SK-N-SH (cell line): ENCODE results near the gene SLC35C1. TPM values are rescaled to one million over a fixed set of nuclear protein-coding genes. Genes with fewer than 3 reads are reported as not detected.

ENCODE experiments used
- CTCF ChIA-PET: fragments of 300-600, 350-600 bp; formaldehyde crosslinking; extraction: SDS; loops from one replicate; lab custom pipeline; 2021; lab: Yijun Ruan, JAX
- POLR2A ChIA-PET: fragments of 350-600 bp; sonication (Branson Sonifier 250); formaldehyde crosslinking; extraction: SDS; loops from one replicate; lab custom pipeline; 2020; ENCODE audit warnings: antibody characterized with exemption, inconsistent platforms; lab: Yijun Ruan, JAX
- DNase-seq: peaks from one replicate; pipeline ENCODE4 v3.0.0; 2012
- H2AFZ ChIP-seq: fragments of 200-600 bp; sonication (generic); 2 replicates; pipeline ENCODE4 v1.8.1; 2016; ENCODE audit warnings: antibody characterized with exemption, mild to moderate bottlenecking, low read depth
- H3F3A ChIP-seq: fragments of 200-600 bp; sonication (generic); replicated peaks from 2 replicates; pipeline ENCODE3; 2016; ENCODE audit warnings: antibody characterized with exemption, mild to moderate bottlenecking; ENCODE audit not compliant: insufficient read depth
- H3K27ac ChIP-seq, 2 experiments: fragments of 200-500 bp in 1 of 2; fragments of 200-600 bp in 1 of 2; sonication (Bioruptor generic) in 1 of 2; sonication (generic), shearing (Covaris generic) in 1 of 2; 2 replicates each; pipeline versions ENCODE4 v1.5.1 to v1.6.1; 2014 to 2016; ENCODE audit warnings: low read depth in 2 of 2, inconsistent platforms in 1 of 2, low read length in 1 of 2, mild to moderate bottlenecking in 1 of 2, mixed read lengths in 1 of 2
- H3K27me3 ChIP-seq: fragments of 200-600 bp; sonication (generic), shearing (Covaris generic); 2 replicates; pipeline ENCODE4 v1.6.1; 2016; ENCODE audit warnings: mixed run types; ENCODE audit not compliant: insufficient read depth
- H3K36me3 ChIP-seq, 2 experiments: fragments of 200-500 bp in 1 of 2; fragments of 200-600 bp in 1 of 2; sonication (Bioruptor generic) in 1 of 2; sonication (generic) in 1 of 2; replicated peaks in 1 of 2; 2 replicates each; pipeline versions ENCODE3 to v1.5.1; 2014 to 2016; ENCODE audit warnings: low read length in 1 of 2, mild to moderate bottlenecking in 1 of 2; ENCODE audit not compliant: insufficient read depth in 2 of 2, control insufficient read depth in 1 of 2
- H3K4me1 ChIP-seq, 2 experiments: fragments of 200-500 bp in 1 of 2; fragments of 200-600 bp in 1 of 2; sonication (Bioruptor generic) in 1 of 2; sonication (generic), shearing (Covaris generic) in 1 of 2; 2 replicates each; pipeline versions ENCODE4 v1.5.1 to v1.6.1; 2014 to 2016; ENCODE audit warnings: low read depth in 1 of 2, low read length in 1 of 2, mixed run types in 1 of 2; ENCODE audit not compliant: insufficient read depth in 2 of 2, control insufficient read depth in 1 of 2
- H3K4me2 ChIP-seq: fragments of 200-600 bp; sonication (generic), shearing (Covaris generic); 2 replicates; pipeline ENCODE4 v1.6.1; 2017; ENCODE audit warnings: mixed run types
- H3K4me3 ChIP-seq, 2 experiments: fragments of 200-500 bp in 1 of 2; fragments of 200-600 bp in 1 of 2; sonication (Bioruptor generic) in 1 of 2; sonication (generic), shearing (Covaris generic) in 1 of 2; 2 replicates each; pipeline versions ENCODE4 v1.5.1 to v1.8.1; 2014 to 2016; ENCODE audit warnings: low read depth in 2 of 2, inconsistent platforms in 1 of 2, low read length in 1 of 2, mild to moderate bottlenecking in 1 of 2, mixed read lengths in 1 of 2, moderate library complexity in 1 of 2
- H3K79me2 ChIP-seq: fragments of 200-600 bp; sonication (generic); 2 replicates; pipeline ENCODE4 v1.8.1; 2017; ENCODE audit warnings: mild to moderate bottlenecking; ENCODE audit not compliant: insufficient read depth
- H3K9ac ChIP-seq: fragments of 200-600 bp; sonication (generic); 2 replicates; pipeline ENCODE4 v1.6.1; 2017; ENCODE audit warnings: mixed run types
- H3K9me2 ChIP-seq: fragments of 200-600 bp; sonication (generic); 2 replicates; pipeline ENCODE4 v1.6.1; 2017; ENCODE audit warnings: mixed run types
- H3K9me3 ChIP-seq: fragments of 200-600 bp; sonication (generic); 2 replicates; pipeline ENCODE4 v1.6.1; 2017; ENCODE audit warnings: mixed run types, mild to moderate bottlenecking, moderate library complexity
- H4K20me1 ChIP-seq: fragments of 200-600 bp; sonication (generic); 2 replicates; pipeline ENCODE4 v1.6.1; 2017; ENCODE audit warnings: mild to moderate bottlenecking, mixed run types; ENCODE audit not compliant: insufficient read depth
- ELF1 ChIP-seq: IDR thresholded peaks from 2 replicates; pipeline ENCODE4 v1.4.0; 2012
- EZH2phosphoT487 ChIP-seq: fragments of 200-600 bp; sonication (generic); IDR thresholded peaks from 2 replicates; pipeline ENCODE4 v1.6.1; 2017; ENCODE audit warnings: low read depth, mixed run types, mild to moderate bottlenecking, antibody characterized with exemption, moderate library complexity, borderline replicate concordance
- MAX ChIP-seq: IDR thresholded peaks from 2 replicates; pipeline ENCODE4 v1.4.0; 2012; ENCODE audit warnings: low read depth
- MEF2A ChIP-seq: IDR thresholded peaks from 2 replicates; pipeline ENCODE4 v1.4.0; 2012; ENCODE audit warnings: low read depth, borderline replicate concordance
- MXI1 ChIP-seq: IDR thresholded peaks from 2 replicates; pipeline ENCODE4 v1.6.1; 2012; ENCODE audit warnings: mild to moderate bottlenecking, low read depth, low read length, improper control_type of control experiment
- NFIC ChIP-seq: IDR thresholded peaks from 2 replicates; pipeline ENCODE4 v1.4.0; 2012; ENCODE audit warnings: borderline replicate concordance
- PBX3 ChIP-seq: IDR thresholded peaks from 2 replicates; pipeline ENCODE4; 2012
- POLR2AphosphoS5 ChIP-seq: IDR thresholded peaks from 2 replicates; pipeline ENCODE4 v1.6.1; 2012; ENCODE audit warnings: low read depth, low read length
- REST ChIP-seq: IDR thresholded peaks from 2 replicates; pipeline ENCODE4 v1.6.1; 2012; ENCODE audit warnings: mild to moderate bottlenecking, low read depth, low read length, moderate library complexity
- RFX5 ChIP-seq: IDR thresholded peaks from 2 replicates; pipeline ENCODE4 v1.6.1; 2012; ENCODE audit warnings: mild to moderate bottlenecking, improper control_type of control experiment, low read length
- RXRA ChIP-seq: IDR thresholded peaks from 2 replicates; pipeline ENCODE4 v1.4.0; 2012; ENCODE audit warnings: low read depth, mild to moderate bottlenecking, borderline replicate concordance
- TAF1 ChIP-seq: IDR thresholded peaks from 2 replicates; pipeline ENCODE4 v1.6.1; 2012; ENCODE audit warnings: low read depth, mild to moderate bottlenecking, low read length, moderate library complexity, borderline replicate concordance
- YY1 ChIP-seq: IDR thresholded peaks from 2 replicates; pipeline ENCODE4 v1.4.0; 2012; ENCODE audit warnings: low read depth, mild to moderate bottlenecking
- WGBS: methylation state at CpG from one replicate; pipeline ENCODE4 v1.1.6; 2017; ENCODE audit warnings: low lambda C conversion rate; 5-methylcytosine and 5-hydroxymethylcytosine counted together
- polyA plus RNA-seq, 3 experiments: library from polyadenylated mRNA; depleted of rRNA; stranded (reverse); fragments of >200 nt; gene quantifications; 2 replicates each; pipeline ENCODE4 v1.2.3, GENCODE V29; 2012

Gene SLC35C1
- polyA plus RNA-seq, 1 of the 3 experiments (the other 2 are of a cell fraction): 6.2 TPM

GRCh38 chr11:45786272-45786671 is 18.7 kb upstream of the SLC35C1 start:
- 4% methylated on average over 2 of the region's 2 CpGs for WGBS
- CTCF ChIA-PET: interaction anchor here (1.9 kb wide), 1 partner anchor 15 kb away, joined by 9 read pairs; no protein-coding TSS in a partner anchor

More at GRCh38 chr11:45786272-45786671, 18.7 kb upstream of the SLC35C1 start:
- peaks cover 5% of the 10 kb centered on the region; the same call in 1 of the 2 replicates for H3K27me3 ChIP-seq
- no peak overlapping the region for H2AFZ ChIP-seq
- H3K9me3 ChIP-seq: peaks cover 9% of the 10 kb centered on the region
- no peak overlapping the region for H3K4me2 ChIP-seq
- H3K9ac ChIP-seq: no peak overlapping the region
- no peaks in the 10 kb centered on the region for H3K4me1 ChIP-seq
- no peaks in the 10 kb centered on the region for H3K79me2 ChIP-seq
- no peaks in the 10 kb centered on the region for H3K36me3 ChIP-seq
- no peak overlapping the region for H3K4me3 ChIP-seq
- H4K20me1 ChIP-seq: no peaks in the 10 kb centered on the region
- no peaks in the 10 kb centered on the region for H3K9me2 ChIP-seq
- no peak for DNase-seq
- H3F3A ChIP-seq: no peaks in the 10 kb centered on the region
- TF ChIP-seq TAF1: no peak
- no peak for TF ChIP-seq POLR2AphosphoS5
- no peak for TF ChIP-seq MAX
- TF ChIP-seq PBX3: no peak
- TF ChIP-seq ELF1: no peak
- no peak for TF ChIP-seq REST
- no peak for TF ChIP-seq RXRA
- TF ChIP-seq YY1: no peak
- no peak for TF ChIP-seq EZH2phosphoT487
- no peak for TF ChIP-seq NFIC
- TF ChIP-seq MEF2A: no peak
- no peak for TF ChIP-seq RFX5
- TF ChIP-seq MXI1: no peak
- POLR2A ChIA-PET: no interaction called here
- H3K27ac ChIP-seq: no peak overlapping the region
